Ishikawa (cell line): ENCODE measurements around the gene HES1.

Experiments
- CEBPB ChIP-seq: IDR thresholded peaks from 2 replicates; pipeline ENCODE4 v1.6.1; 2012
- CREB1 ChIP-seq: IDR thresholded peaks from 2 replicates; pipeline ENCODE4 v1.6.1; 2012; ENCODE audit warnings: low read depth
- EGR1 ChIP-seq: IDR thresholded peaks from 2 replicates; pipeline ENCODE4 v1.6.1; 2012
- EP300 ChIP-seq: IDR thresholded peaks from 2 replicates; pipeline ENCODE4 v1.6.1; 2012; ENCODE audit warnings: borderline replicate concordance
- FOXM1 ChIP-seq: IDR thresholded peaks from 2 replicates; pipeline ENCODE4 v1.6.1; 2012; ENCODE audit warnings: low read depth, borderline replicate concordance
- NFIC ChIP-seq: IDR thresholded peaks from 2 replicates; pipeline ENCODE4 v1.6.1; 2012
- RAD21 ChIP-seq: IDR thresholded peaks from 2 replicates; pipeline ENCODE4 v1.6.1; 2012; ENCODE audit warnings: low read depth
- TAF1 ChIP-seq: IDR thresholded peaks from 2 replicates; pipeline ENCODE4 v1.6.1; 2012; ENCODE audit warnings: low read depth, mild to moderate bottlenecking
- TCF12 ChIP-seq: IDR thresholded peaks from 2 replicates; pipeline ENCODE4 v1.6.1; 2012; ENCODE audit warnings: low read depth
- TEAD4 ChIP-seq: IDR thresholded peaks from 2 replicates; pipeline ENCODE4 v1.6.1; 2012
- YY1 ChIP-seq: IDR thresholded peaks from 2 replicates; pipeline ENCODE4 v1.6.1; 2012; ENCODE audit warnings: low read depth
- ZBTB7A ChIP-seq: IDR thresholded peaks from 2 replicates; pipeline ENCODE4 v1.6.1; 2012; ENCODE audit warnings: low read depth
- TF ChIP-seq, protein P1 (sequence below): IDR thresholded peaks from 2 replicates; pipeline ENCODE4 v1.6.1; 2012
- TF ChIP-seq, protein P2 (sequence below): IDR thresholded peaks from 2 replicates; pipeline ENCODE4 v1.6.1; 2012
- TF ChIP-seq, protein P3 (sequence below): IDR thresholded peaks from 2 replicates; pipeline ENCODE4 v1.6.1; 2012; ENCODE audit warnings: low read depth, mild to moderate bottlenecking

HES1 gene

DNA sequence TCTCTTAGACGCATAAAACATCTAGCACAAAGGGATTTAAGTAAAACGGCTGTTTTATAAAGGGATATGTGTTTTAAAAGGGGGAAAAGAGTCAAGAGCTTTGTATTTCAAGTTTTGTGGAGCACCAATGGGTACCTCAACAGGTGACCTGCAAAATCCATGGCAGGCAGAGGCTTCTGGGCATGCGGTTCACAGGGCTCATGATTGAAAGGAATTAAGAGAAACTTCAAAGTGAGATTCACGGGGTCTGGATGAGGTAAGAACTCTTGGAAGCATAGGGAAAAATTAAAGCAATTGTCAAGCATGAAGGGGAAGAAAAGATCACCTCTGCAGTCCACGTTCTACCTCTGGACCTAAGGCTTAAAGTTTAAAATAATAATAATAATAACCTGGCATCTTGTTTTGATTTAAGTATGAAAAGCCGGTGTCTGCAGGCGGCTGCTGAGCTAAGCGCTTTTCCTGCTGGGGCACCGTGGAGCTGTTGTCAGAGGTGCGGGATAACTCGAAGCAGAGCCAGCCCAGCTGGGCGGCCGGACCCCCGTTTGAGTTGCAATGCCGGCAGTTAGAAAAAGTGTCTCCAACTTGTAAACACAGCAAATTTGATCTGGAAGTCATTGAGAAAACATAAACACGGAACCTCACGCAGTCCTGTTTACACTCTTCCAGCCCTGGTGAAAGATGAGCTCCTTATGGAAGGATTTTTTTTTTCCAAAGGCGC is 40.5 kb downstream of the HES1 start:
- TF ChIP-seq TCF12 (no peak), TAF1 (no peak), NFIC (no peak), CREB1 (no peak), EGR1 (no peak), EP300 (no peak), CEBPB (no peak), RAD21 (no peak), YY1 (no peak), ZBTB7A (no peak), TEAD4 (no peak)
- TF ChIP-seq, protein P1, sequence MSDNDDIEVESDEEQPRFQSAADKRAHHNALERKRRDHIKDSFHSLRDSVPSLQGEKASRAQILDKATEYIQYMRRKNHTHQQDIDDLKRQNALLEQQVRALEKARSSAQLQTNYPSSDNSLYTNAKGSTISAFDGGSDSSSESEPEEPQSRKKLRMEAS = no peak
- TF ChIP-seq, protein P2, sequence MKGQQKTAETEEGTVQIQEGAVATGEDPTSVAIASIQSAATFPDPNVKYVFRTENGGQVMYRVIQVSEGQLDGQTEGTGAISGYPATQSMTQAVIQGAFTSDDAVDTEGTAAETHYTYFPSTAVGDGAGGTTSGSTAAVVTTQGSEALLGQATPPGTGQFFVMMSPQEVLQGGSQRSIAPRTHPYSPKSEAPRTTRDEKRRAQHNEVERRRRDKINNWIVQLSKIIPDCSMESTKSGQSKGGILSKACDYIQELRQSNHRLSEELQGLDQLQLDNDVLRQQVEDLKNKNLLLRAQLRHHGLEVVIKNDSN = no peak
- TF ChIP-seq, protein P3, sequence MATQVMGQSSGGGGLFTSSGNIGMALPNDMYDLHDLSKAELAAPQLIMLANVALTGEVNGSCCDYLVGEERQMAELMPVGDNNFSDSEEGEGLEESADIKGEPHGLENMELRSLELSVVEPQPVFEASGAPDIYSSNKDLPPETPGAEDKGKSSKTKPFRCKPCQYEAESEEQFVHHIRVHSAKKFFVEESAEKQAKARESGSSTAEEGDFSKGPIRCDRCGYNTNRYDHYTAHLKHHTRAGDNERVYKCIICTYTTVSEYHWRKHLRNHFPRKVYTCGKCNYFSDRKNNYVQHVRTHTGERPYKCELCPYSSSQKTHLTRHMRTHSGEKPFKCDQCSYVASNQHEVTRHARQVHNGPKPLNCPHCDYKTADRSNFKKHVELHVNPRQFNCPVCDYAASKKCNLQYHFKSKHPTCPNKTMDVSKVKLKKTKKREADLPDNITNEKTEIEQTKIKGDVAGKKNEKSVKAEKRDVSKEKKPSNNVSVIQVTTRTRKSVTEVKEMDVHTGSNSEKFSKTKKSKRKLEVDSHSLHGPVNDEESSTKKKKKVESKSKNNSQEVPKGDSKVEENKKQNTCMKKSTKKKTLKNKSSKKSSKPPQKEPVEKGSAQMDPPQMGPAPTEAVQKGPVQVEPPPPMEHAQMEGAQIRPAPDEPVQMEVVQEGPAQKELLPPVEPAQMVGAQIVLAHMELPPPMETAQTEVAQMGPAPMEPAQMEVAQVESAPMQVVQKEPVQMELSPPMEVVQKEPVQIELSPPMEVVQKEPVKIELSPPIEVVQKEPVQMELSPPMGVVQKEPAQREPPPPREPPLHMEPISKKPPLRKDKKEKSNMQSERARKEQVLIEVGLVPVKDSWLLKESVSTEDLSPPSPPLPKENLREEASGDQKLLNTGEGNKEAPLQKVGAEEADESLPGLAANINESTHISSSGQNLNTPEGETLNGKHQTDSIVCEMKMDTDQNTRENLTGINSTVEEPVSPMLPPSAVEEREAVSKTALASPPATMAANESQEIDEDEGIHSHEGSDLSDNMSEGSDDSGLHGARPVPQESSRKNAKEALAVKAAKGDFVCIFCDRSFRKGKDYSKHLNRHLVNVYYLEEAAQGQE = no peak

DNA sequence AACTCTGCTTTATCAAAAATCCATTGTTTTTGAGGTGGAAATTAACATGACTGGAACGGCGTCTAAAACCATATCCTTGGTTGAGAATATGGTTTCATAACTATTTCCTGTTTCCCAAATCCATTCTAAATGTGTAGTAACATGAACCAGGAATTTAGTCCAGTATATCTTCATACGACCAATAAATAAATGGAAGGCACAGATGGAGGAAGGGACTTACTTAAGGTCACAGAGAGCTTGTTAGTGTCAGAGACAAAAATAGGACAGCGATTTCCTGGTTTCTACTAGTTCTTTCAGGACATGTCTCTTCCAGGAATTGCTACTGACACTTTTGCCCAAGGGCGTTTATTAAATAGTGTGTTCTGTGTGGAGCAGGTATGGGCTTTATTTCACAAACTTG is 41.2 kb downstream of the HES1 start:
- TF ChIP-seq NFIC = no peak

DNA sequence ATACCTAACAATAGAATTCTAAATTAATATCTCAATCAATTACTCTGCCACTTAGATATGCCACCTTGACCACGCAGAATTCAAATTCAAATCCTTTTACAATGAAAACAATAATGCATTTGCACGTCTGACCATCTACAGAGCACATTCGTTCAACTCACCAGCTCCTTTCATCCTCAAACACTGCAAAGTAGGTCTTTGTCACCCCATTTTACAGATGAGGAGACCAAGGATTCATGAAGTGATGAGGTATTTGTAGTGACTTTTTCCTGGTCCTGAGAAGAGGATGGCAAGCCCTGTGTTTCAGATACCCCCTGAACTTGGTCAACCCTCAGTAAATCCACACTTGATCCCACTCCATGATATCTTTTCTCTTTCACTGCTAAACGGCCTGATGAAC is 42.2 kb downstream of the HES1 start:
- TF ChIP-seq, protein P1 = no peak
- TF ChIP-seq EGR1 (no peak), TCF12 (no peak), YY1 (no peak), TAF1 (no peak), NFIC (no peak), FOXM1 (no peak), EP300 (no peak)
- TF ChIP-seq, protein P3 = no peak
- TF ChIP-seq, protein P2 = no peak

DNA sequence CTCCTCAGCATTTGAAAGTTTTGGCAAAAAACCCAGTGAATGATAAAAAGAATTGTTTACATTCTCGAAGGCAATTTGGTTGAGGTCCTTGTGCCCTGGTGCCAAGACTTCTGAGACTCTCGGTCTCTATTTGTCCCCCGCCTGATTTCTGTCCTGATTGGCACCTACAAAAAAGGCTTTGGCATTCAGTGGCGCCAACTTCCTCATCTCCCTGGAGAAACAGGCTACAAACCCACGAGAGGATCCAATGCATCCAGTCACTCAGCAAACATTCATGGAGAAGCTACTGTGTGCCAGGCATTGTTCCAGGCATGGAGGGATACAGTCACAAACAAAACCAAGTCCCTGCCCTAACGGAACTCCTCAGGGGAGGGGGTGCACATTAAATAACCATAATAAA is 42.7 kb downstream of the HES1 start:
- no peak for TF ChIP-seq YY1
- no peak for TF ChIP-seq TCF12
- TF ChIP-seq TEAD4 = no peak
- no peak for TF ChIP-seq NFIC
- no peak for TF ChIP-seq RAD21
- TF ChIP-seq EGR1 = no peak
- no peak for TF ChIP-seq ZBTB7A
- no peak for TF ChIP-seq TAF1
- TF ChIP-seq CREB1 = no peak
- TF ChIP-seq, protein P3 = no peak
- no peak for TF ChIP-seq FOXM1
- TF ChIP-seq CEBPB = no peak
- no peak for TF ChIP-seq EP300
- TF ChIP-seq, protein P2 = no peak
- TF ChIP-seq, protein P1 = no peak
